Measurements from ENCODE around the gene HBA1.

GRCh38 chr16:143456-143855 lies 33.0 kb upstream of the HBA1 start:
- TF ChIP-seq CTCF (IDR thresholded peaks at IDR 0.05; ENCODE audit: poor library complexity, severe bottlenecking) (no peak), REST (IDR thresholded peaks at IDR 0.05; ENCODE audit: borderline replicate concordance) (no peak), SMC3 (conservative IDR thresholded peaks at IDR 0.05; ENCODE audit: poor library complexity) (no peak)

Measured in neural cell (in vitro differentiated cells).